Stomach (tissue), 4 donors: ENCODE measurements around the gene FGGY.

Experiments used
- CTCF ChIP-seq, 7 experiments: fragments of 450-650 bp in 4 of 7; fragments of 200-600 bp in 3 of 7; sonication (generic) in 3 of 7; IDR thresholded peaks; one replicate each; pipeline ENCODE4 v1.5.1; 2016 to 2019; ENCODE audit warnings: antibody characterized with exemption in 7 of 7, control low read depth in 2 of 7, mild to moderate bottlenecking in 1 of 7
- POLR2A ChIP-seq, 4 donors: fragments of 450-650 bp; IDR thresholded peaks; one replicate each; pipeline ENCODE4 v1.6.1; 2016; ENCODE audit warnings: antibody characterized with exemption in 4 of 4, control low read depth in 2 of 4, mild to moderate bottlenecking in 1 of 4, moderate library complexity in 1 of 4

- no peak for TF ChIP-seq CTCF (IDR thresholded peaks at IDR 0.05)
- TF ChIP-seq POLR2A (IDR thresholded peaks at IDR 0.05) = no peak
These were observed 460.4 kb downstream of the FGGY start for GRCh38 chr1:59757197-59757747.
